Cortex of kidney (tissue), 1 donor: ENCODE measurements around the gene PPP1R9A.
"Not testable (repeated sequence)": the region's sequence is repeated elsewhere in the genome, so short reads cannot be mapped to it uniquely, and the experiment has no call there.

Source experiments
- DNase-seq: peaks from one replicate; lab custom pipeline; 2025; lab: John Stamatoyannopoulos, UW

The PPP1R9A gene

DNA sequence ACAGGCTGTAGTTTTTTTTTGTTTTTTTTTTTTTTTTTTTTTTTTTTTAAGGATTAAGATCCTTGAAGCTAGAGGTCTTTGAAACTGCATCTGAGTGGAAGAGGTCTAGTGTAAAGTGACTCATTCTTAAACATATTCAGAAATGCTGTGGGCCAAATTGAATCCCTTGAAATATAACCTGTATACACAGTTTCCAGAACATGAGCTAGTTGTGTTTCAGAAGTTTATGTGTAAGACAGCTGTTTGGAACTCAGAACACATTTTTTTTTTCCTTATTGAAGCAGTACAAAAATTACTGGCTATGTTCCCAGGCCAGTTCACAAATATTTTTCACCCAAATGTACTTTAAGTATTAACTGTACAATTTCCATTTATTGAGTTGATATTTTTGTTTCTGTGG is 67.9 kb downstream of the PPP1R9A start:
- DNase-seq = no peak

DNA sequence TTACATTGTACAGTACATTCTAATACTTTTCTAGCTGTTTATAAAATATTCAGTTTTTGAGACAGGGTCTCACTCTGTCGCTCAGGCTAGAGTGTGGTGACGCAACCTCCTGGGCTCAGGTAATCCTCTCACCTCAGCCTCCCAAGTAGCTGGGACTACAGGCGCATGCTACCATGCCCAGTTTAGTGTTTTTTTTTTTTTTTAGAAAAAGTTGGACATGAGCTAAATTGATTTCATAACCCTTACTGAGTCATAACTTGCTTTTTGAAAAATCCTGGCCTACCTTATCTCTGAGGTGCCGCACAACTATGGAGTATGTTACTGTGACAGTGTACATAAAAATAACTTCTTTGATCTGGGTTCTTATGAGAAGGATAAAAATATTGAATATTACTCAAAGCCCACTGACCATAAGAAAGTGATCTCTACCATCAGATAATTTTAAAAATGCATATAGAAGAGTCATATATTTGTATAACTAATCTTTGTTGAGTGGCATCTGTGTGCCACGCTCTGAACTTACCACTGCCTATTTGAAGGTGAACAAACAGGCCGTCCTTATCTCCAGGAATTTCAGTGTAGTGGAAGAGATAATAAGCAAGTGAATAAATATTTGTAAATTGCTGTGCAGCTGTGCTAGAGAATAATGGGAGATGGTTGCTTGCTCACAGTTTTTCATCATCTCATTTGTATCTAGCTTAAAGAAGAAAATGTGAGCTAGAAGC is 73.2 kb downstream of the PPP1R9A start:
- no peak for DNase-seq

DNA sequence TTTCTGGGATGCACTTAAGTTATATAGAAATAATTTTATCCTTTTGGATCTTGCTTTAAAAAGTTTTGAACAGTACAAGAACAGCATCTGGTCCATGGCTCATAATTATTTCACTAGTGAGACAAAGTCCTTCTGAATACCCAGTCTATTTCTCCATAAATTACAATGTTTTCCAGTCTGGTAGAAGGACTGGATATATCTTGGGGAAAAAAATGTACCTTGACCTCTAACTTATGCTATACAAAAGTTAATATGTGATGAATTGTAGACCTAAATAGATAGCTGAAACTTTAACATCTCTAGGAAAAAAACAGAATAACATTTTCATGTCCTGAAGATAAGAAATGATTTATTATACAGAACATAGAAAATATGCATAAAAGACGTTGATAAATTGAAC is 88.5 kb downstream of the PPP1R9A start:
- DNase-seq = no peak

DNA sequence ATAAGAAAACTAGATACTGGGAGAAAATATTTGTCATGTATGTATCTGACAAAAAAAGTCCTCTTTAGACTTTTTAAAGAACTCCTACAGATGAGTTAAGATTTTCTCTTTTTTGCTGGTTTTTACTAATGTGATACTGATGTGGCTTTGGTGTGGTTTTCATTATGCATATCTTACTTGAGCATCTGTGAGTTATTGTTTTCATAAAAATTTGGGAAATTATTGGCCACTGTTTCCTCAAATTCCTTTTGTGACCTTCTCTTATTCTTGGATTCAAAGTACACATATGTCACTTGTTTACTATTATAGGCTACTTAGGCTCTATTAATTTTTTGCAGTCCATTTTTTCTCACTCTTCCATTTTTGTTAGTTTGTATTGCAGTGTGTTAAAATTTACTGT is 89.0 kb downstream of the PPP1R9A start:
- DNase-seq = no peak

DNA sequence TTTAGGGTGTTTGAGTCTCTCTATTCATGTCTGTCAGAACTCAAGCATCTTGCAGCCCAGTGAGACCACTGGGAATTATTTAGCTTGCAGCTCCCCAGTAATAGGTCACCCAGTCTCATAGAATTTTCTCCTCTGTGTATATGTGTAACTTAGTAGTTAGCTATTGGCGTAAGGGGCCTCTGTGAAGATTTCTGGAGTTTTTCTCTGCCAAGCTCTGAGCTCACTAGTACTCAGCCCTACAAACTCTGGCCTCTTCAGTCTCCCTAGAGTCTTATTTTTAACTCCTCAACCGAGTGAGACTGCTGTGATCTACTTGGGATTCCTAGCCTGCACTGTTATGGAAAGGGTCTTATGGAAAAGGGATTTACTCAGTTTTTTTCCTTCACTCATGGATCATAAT is 90.2 kb downstream of the PPP1R9A start:
- DNase-seq = no peak

DNA sequence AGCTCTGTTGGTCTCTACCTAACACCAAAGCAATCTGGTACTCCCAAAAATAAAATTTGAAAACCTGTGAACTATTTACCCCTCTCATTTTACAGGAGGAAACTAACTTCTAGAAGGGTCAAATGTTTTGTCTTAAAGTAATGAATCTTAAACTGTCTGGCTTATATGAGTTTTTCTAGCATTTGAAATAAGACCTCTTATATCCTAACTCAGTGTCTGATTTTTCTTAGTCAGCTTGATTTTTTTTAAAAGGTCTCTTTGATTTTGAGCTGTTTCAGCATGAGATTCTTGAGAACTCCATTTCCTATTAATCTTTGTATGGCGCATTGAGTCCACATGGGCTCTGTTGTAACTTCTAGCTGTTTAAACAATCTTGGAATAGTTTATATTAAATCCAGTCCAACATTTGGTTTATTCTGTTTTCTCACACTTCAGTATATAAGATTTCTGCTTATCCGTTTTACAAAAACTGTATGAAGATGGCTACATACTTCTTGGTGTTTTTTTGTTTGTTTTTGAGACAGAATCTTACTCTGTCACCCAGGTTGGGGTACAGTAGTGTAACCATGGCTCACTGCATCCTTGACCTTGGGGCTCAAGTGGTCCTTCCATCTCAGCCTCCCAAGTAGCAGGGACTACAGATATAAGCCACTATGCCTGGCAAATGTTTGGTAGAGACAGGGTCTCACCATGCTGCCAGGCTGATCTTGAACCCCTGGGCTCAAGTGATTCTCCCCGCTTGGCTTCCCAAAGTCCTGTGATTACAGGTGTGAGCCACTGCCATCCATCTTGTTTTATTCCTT is 91.1 kb downstream of the PPP1R9A start:
- no peak for DNase-seq

DNA sequence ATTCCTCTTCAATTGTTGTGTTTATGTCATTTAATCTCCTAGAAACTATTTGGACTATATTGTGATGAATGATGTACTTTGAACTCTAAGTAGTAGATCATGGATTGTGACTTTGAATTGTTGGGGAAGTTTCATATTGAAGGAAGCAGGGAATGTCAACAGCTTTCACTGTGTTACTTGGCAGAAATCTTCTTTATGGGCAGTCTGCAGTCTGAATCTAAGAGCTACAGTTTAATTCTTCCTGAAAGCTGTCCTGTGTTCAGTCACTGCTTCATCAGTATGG is 91.6 kb downstream of the PPP1R9A start:
- no peak for DNase-seq

DNA sequence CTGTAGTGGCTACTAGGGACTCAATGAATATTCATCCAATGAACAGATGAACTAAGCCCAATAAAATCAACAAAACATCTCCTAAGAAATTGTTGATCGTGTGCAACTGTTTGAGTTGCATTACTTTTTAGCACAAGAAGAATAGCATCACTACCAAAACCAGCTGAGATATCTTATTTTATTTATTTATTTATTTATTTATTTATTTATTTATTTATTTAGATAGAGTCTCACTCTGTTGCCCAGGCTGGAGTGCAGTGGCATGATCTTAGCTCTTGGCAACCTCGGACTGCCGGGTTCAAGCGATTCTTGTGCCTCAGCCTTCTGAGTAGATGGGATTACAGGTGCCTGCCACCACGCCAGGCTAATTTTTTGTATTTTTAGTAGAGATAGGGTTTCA is 92.2 kb downstream of the PPP1R9A start:
- DNase-seq = not testable (repeated sequence)

DNA sequence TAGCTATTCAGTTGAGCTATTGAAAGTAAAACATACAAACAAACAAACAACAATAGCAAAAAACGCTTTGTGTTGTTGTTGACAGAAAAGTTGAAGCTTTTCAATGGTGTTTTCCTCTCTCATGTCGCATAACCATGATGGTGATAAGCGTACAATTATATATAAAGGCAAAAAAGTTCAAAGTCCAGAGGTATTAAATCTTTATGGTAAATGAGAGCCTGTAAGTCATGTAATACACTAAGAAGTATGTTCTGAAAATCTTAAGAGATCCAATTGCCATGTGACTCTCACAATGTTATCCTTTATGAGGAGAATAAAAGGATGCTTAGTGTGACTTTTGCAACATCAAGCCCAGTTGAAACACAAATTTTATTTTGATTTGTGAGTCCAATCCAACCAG is 93.9 kb downstream of the PPP1R9A start:
- no peak for DNase-seq

DNA sequence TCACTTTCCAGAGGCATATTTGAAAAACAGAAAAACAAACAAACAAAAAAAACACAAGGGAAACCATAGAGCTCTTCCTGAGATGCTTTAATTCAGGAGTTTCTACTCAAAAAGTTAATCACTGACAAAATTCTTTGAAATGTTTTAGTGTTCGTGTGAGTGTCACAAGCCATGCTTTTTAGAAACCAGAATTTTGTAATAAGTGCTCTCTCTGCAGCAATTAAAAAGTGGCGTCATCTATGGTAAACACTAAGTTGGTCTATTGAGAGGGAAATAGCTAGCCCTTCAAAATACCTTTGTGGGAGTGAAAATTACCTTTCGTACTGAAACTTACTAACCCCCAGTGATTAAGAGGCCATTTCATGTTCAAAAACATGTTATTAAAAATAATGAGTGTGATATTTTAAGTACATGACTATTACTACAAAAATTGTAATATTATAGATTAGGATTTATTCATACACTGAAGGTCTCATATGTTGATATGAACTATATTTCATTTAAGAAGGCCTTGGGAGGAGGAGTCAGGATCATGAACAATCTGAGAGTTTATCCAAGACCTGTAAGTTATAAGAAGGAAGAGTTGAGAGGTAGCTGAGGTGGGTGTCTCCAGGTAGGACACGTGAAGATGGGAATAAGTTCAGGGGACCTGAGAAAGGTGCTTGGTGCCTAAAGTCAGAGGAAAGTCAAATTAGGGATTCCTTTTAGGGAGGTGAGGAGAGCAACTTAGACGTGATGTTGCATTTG is 94.6 kb downstream of the PPP1R9A start:
- DNase-seq = no peak

DNA sequence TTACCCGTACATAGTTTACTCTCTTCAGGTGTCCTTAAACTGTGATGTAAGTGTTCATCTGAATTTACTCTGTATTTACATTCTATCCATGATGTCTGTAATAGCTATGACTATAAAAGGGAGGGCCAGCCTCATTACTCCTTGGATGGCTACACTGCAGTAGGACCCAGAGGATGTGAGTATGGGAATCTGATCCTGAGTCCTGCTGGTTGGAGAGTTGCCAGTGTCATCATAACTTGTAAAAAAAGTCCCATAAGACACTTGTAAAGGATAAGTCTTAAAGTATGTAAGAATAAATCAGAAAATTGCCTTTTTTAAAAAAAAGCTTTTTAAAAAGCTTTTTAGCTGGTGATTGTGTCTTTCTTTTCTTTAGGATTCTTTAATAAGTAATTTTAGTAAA is 95.4 kb downstream of the PPP1R9A start:
- no peak for DNase-seq

DNA sequence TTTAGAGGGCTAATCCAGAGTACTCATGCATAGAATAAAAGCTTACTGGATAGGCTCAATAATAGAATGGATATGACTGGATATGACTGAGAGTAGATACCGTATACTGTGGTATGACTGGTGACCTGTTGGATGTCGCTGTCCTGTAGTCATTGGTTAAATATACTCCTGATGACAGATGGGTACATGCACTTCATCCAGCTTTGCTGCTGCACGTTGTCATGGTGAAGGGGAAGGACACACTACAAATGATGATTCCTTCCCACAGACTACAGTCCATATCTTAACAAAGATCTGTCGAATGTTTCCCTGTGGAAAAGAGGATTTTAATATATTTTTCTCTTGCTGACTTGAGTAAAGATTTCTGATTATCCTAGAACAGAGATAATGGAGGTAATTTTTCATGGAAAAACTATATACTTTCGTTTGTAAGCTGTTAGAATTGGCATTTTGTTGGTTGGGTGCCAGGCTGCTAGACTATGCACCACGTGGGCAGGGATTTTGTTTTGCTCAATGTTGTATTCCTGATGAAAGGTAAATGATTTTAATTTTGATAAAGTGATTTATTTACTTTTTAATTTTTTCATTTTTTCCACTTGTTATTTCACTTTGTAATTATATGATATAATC is 97.3 kb downstream of the PPP1R9A start:
- DNase-seq = no peak

DNA sequence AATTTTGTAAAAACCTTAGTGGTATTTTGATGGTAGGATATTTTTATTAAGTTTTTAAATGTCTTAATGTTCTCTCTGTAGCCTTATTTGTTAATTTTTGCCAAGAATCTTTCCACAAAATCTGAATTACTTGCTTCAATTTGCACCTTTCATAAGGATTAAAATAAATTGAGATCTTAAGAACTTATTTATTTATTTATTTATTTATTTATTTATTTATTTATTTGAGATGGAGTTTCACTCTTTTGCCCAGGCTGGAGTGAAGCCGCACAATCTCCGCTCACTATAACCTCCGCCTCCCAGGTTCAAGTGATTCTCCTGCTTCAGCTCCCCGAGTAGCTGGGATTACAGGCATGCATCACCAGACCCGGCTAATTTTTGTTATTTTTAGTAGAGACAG is 98.6 kb downstream of the PPP1R9A start:
- DNase-seq = no peak

DNA sequence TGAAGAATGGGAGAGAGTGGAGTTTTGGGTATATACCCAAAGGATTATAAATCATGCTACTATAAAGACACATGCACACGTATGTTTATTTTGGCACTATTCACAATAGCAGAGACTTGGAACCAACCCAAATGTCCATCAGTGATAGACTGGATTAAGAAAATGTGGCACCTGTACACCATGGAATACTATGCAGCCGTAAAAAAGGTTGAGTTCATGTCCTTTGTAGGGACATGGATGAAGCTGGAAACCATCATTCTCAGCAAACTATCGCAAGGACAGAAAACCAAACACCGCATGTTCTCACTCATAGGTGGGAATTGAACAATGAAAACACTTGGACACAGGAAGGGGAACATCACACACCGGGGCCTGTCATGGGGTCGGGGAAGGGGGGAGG is 101.4 kb downstream of the PPP1R9A start:
- not testable (repeated sequence) for DNase-seq

DNA sequence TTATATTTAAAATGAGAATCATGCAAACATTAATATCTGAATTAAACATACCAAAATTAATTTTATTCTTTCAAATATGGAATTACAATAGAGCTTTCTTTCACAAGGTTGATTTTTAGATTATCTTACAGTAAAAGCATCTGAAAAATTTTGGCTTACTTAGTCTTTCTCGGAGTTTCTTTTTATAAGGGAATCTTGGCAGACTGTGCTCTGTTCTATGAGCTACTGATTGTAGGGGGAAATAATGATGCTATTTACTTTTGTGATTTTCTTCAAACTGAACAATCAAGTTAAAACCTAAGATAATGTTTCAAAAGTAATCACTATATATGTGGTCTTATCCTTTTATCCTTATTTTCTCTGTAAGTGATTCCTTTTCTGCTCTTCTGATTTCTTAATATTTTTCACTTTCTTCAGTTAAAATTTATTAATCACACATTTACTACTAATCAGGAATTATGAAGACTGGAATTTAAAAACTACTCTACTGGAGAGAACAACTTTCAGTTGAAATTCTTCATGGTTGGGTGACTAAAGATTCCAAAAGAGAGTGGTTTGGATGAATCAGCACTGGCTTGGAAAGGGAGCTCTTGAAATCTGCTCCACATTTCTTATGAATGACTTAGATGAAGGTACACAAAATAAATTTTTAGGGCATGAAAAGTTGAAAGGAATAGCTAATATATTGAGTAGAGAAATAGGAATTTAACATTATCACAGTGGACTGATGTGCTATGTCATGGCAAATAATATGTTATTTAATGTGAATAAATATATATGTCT is 103.9 kb downstream of the PPP1R9A start:
- no peak for DNase-seq

DNA sequence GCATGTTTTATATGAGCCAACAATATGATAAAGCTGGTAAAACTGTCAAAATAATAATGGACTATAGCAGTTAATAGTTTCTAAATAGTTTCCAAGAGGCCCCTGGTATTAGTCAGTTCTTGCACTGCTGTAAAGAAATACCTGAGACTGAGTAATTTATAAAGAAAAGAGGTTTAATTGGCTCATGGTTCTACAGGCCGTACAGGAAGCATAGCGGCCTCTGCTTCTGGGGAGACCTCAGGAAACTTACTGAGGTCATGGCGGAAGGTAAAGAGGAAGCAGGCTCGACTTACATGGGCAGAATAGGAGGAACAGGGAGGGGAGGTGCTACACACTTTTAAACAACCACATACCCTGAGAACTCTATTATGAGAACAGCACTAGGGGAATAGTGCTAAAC is 104.6 kb downstream of the PPP1R9A start:
- no peak for DNase-seq

DNA sequence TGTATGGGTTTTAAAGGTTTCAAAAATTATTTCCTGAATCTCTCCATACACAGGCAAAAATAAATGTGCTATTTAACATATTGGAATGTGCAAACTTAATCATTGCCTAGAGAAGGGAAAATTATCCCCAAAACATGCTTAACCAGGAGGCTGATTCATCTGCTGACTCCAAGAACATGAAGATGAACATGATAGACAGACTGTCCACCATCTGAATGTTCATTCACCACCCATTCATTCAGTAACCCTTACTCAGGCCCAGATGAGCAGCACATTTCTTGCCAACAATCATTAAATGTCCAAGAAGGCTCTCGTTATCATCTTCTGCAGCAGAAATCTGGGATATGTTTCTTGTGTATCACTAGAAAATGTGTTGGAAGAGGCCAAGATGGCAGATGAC is 110.6 kb downstream of the PPP1R9A start:
- DNase-seq = no peak

DNA sequence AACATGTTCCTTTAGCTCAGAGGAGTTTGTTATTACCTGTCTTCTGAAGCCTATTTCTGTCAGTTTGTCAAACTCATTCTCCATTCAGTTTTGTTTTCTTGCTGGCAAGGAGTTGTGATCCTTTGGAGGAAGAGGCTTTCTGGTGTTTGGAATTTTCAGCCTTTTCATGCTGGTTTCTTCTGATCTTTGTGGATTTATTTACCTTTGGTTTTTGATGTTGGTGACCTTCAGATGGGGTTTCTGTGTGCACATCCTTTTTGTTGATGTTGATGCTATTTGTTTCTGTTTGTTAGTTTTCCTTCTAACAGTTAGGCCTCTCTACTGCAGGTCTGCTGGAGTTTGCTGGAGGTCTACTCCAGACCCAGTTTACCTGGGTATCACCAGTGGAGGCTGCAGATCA is 118.6 kb downstream of the PPP1R9A start:
- no peak for DNase-seq

DNA sequence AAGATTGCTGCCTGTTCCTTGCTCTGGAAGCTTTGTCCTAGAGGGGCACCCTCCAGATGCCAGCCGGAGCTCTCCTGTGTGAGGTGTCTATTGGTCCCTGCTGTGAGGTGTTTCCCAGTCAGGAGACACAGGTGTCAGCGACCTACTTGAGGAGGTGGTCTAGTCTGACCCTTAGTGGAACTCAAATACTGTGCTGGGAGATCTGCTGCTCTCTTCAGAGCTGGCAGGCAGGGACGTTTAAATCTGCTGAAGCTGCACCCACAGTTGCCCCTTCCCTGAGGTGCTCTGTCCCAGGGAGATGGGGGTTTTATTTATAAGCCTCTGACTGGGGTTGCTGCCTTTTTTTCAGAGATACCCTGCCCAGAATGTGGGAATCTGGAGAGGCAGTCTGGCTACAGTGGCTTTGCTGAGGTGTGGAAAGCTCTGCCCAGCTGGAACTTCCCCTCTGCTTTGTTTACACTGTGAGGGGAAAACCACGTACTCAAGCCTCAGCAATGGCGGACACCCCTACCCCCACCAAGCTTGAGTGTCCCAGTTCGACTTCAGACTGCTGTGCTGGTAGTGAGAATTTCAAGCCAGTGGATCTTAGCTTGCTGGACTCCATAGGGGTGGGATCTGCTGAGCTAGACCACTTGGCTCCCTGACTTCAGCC is 119.2 kb downstream of the PPP1R9A start:
- DNase-seq = no peak

DNA sequence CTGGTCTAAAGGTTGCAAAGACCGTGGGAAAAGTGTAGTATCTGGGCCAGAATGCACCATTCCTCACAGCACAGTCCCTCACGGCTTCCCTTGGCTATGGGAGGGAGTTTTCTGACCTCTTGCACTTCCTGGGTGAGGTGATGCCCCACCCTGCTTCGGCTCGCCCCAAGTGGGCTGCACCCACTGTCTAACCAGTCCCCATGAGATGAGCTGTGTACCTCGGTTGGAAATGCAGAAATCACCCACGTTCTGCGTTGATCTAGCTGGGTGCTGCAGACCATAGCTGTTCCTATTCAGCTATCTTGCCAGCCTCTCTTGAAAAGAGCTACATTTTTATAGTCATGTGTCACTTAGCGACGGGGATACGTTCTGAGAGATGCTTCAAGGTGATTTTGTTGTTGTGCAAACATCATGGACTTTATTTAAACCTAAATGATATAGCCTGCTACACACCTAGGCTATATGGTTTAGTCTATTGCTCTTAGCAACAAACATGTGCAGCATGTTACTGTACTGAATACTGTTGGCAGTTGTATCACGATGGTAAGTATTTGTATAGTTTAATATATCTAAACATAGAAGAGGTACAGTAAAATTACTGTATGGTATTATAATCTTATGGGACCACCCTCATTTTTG is 120.0 kb downstream of the PPP1R9A start:
- DNase-seq = no peak

DNA sequence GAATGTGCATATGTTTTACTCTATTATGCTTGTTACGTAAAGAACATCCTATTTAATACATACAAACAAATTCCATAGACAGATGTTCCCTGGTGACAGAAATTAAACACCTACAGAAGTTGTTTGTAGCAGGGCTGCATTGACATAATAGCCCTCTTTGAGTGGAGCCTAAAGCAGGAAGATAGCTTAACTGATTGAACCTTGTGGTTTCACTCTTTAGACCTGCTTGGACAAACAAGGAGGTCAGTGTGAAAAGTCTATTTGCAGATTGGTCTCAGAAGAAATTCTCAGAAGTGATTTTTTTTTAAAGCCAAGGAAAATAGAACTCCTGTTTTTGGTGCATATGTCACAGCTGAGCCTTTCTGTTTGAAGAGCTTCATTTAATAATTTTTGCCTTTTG is 121.3 kb downstream of the PPP1R9A start:
- DNase-seq = no peak
